Spleen (tissue), 7 donors: ENCODE data around the gene C1orf159.

Source experiments
- CTCF ChIP-seq, 11 experiments: fragments of 200-600 bp in 7 of 11; fragments of 450-650 bp in 4 of 11; sonication (generic) in 4 of 11; IDR thresholded peaks in 8 of 11; conservative IDR thresholded peaks in 3 of 11; 1 replicate in 7 of 11; 2 replicates in 4 of 11; pipeline versions ENCODE4 v1.4.0 to v1.8.0; 2016 to 2021; ENCODE audit warnings: antibody characterized with exemption in 11 of 11, inconsistent platforms in 4 of 11, mild to moderate bottlenecking in 1 of 11
- POLR2A ChIP-seq, 3 donors: fragments of 450-650 bp; IDR thresholded peaks; one replicate each; pipeline ENCODE4 v1.5.1; 2017; ENCODE audit warnings: antibody characterized with exemption in 3 of 3, mild to moderate bottlenecking in 1 of 3
- donor health status: DM: no; HTN: no; CAD: no; lungs with moderate emphysema.
- donor health status: DM: no; HTN: no; CAD: no.
- donor health status: DM: no; HTN: no; CAD: no.

- TF ChIP-seq CTCF (IDR thresholded peaks at IDR 0.05 in 8 of 11, conservative IDR thresholded peaks at IDR 0.05 in 3 of 11) (no peak), POLR2A (IDR thresholded peaks at IDR 0.05) (no peak)
Measured at GRCh38 chr1:1110561-1110971, 5.3 kb downstream of the C1orf159 start.
